CD4-positive, alpha-beta T cell treated with Interferon alpha-2 for 1 hour (primary cell): ENCODE results near the gene TLR6.

Experiments used
- DNase-seq, 2 donors: peaks; one replicate each; pipeline ENCODE4 v3.0.0-alpha.2; 2020 to 2022

Gene TLR6

GRCh38 chr4:38856524-38857337 is at the start of gene TLR6:
Gene TLR6 (minus strand): TSS chr4:38856817. CDS start chr4:38829473, 27,344 bp downstream.
- DNase-seq: peak; percentile 72 to 83

- no peak for DNase-seq
Measured at GRCh38 chr4:38905652-38906385, 49.2 kb upstream of the TLR6 start.

GRCh38 chr4:38904682-38905081 is 48.1 kb upstream of the TLR6 start:
- no peak for DNase-seq

- DNase-seq: no peak
Measured at GRCh38 chr4:38904090-38904666, 47.6 kb upstream of the TLR6 start.

- DNase-seq: peak in 1 of 2 donors; percentile 58
Measured at GRCh38 chr4:38902695-38903094, 46.1 kb upstream of the TLR6 start.

- no peak for DNase-seq
Measured at GRCh38 chr4:38902221-38902620, 45.6 kb upstream of the TLR6 start.

GRCh38 chr4:38898245-38898644 is 41.6 kb upstream of the TLR6 start:
- DNase-seq: no peak

- no peak for DNase-seq
Measured at GRCh38 chr4:38896940-38897339, 40.3 kb upstream of the TLR6 start.

- no peak for DNase-seq
Measured at GRCh38 chr4:38894322-38894982, 37.8 kb upstream of the TLR6 start.

GRCh38 chr4:38891051-38891983 is 34.7 kb upstream of the TLR6 start:
- DNase-seq: no peak

- DNase-seq: no peak
Measured at GRCh38 chr4:38889143-38889542, 32.5 kb upstream of the TLR6 start.

GRCh38 chr4:38884254-38884653 is 27.6 kb upstream of the TLR6 start:
- DNase-seq: no peak

- no peak for DNase-seq
Measured at GRCh38 chr4:38876636-38877035, 20.0 kb upstream of the TLR6 start.

- DNase-seq: no peak
Measured at GRCh38 chr4:38873290-38873944, 16.8 kb upstream of the TLR6 start.

- DNase-seq: no peak
Measured at GRCh38 chr4:38872620-38873019, 16.0 kb upstream of the TLR6 start.

GRCh38 chr4:38871593-38871992 is 15.0 kb upstream of the TLR6 start:
- DNase-seq: no peak

GRCh38 chr4:38870098-38870808 is 13.6 kb upstream of the TLR6 start:
- no peak for DNase-seq

GRCh38 chr4:38869511-38869910 is 12.9 kb upstream of the TLR6 start:
- no peak for DNase-seq

GRCh38 chr4:38868059-38868960 is 11.7 kb upstream of the TLR6 start:
- no peak for DNase-seq
